Loucy (cell line): ENCODE data around the gene NDC1.

Source experiments
- H2AFZ ChIP-seq: fragments of 200-600 bp; sonication (generic); 2 replicates; pipeline ENCODE4 v1.6.0; 2016; ENCODE audit warnings: antibody characterized with exemption, mild to moderate bottlenecking, low read length, moderate library complexity
- H3F3A ChIP-seq: fragments of 200-600 bp; 2 replicates; pipeline ENCODE4 v1.6.0; 2016; ENCODE audit warnings: antibody characterized with exemption, low read depth, mild to moderate bottlenecking
- H3K27me3 ChIP-seq: fragments of 200-600 bp; sonication (generic); 2 replicates; pipeline ENCODE4 v1.6.1; 2014; ENCODE audit warnings: low read length, mild to moderate bottlenecking; ENCODE audit not compliant: insufficient read depth, poor library complexity, severe bottlenecking
- H3K36me3 ChIP-seq: fragments of 200-600 bp; sonication (generic); 2 replicates; pipeline ENCODE4 v1.6.1; 2016; ENCODE audit warnings: low read length; ENCODE audit not compliant: insufficient read depth
- H3K4me1 ChIP-seq: fragments of 200-600 bp; sonication (generic); 2 replicates; pipeline ENCODE4 v1.5.1; 2014; ENCODE audit warnings: low read length, mild to moderate bottlenecking; ENCODE audit not compliant: insufficient read depth, poor library complexity, severe bottlenecking
- H3K4me2 ChIP-seq: fragments of 200-600 bp; sonication (generic); 2 replicates; pipeline ENCODE4 v1.6.0; 2014; ENCODE audit warnings: antibody characterized with exemption, low read length, low read depth, mild to moderate bottlenecking; ENCODE audit not compliant: poor library complexity, severe bottlenecking
- H3K4me3 ChIP-seq: fragments of 200-600 bp; sonication (generic); 2 replicates; pipeline ENCODE4 v1.5.1; 2014; ENCODE audit warnings: low read length, mild to moderate bottlenecking, mixed read lengths; ENCODE audit not compliant: poor library complexity, severe bottlenecking
- H3K79me2 ChIP-seq: fragments of 200-600 bp; sonication (generic); 2 replicates; pipeline ENCODE4 v1.6.1; 2014; ENCODE audit warnings: low read length; ENCODE audit not compliant: insufficient read depth
- H3K9ac ChIP-seq: fragments of 200-600 bp; sonication (generic); 2 replicates; pipeline ENCODE4 v1.6.0; 2014; ENCODE audit warnings: mild to moderate bottlenecking, low read depth, low read length, moderate library complexity; ENCODE audit not compliant: poor library complexity, severe bottlenecking
- H3K9me2 ChIP-seq: fragments of 200-600 bp; sonication (generic); replicated peaks from 2 replicates; pipeline ENCODE4 v1.6.1; 2016; ENCODE audit warnings: low read depth, low read length, mixed read lengths
- H3K9me3 ChIP-seq: fragments of 200-600 bp; sonication (generic); 2 replicates; pipeline ENCODE4 v1.6.1; 2014; ENCODE audit warnings: mild to moderate bottlenecking, antibody characterized with exemption, low read length, low read depth; ENCODE audit not compliant: insufficient read depth
- H4K20me1 ChIP-seq: fragments of 200-600 bp; sonication (generic); 2 replicates; pipeline ENCODE4 v1.6.0; 2014; ENCODE audit warnings: antibody characterized with exemption, low read length, mild to moderate bottlenecking; ENCODE audit not compliant: insufficient read depth, poor library complexity, severe bottlenecking
- CTCF ChIP-seq: fragments of 200-600 bp; sonication (generic); conservative IDR thresholded peaks from 2 replicates; pipeline ENCODE4 v1.5.1; 2014; ENCODE audit warnings: mild to moderate bottlenecking, antibody characterized with exemption, low read length
- EZH2phosphoT487 ChIP-seq: fragments of 200-600 bp; IDR thresholded peaks from 2 replicates; pipeline ENCODE4 v1.6.1; 2018; ENCODE audit warnings: antibody characterized with exemption, mild to moderate bottlenecking, moderate library complexity, borderline replicate concordance

The NDC1 gene

GRCh38 chr1:53871773-53872484 lies 33.8 kb upstream of the NDC1 start:
- peaks cover 17% of the 10 kb centered on the region; the same call in 1 of the 2 replicates for H3K36me3 ChIP-seq

GRCh38 chr1:53871221-53871620 lies 33.1 kb upstream of the NDC1 start:
- no peaks in the 10 kb centered on the region for H3K79me2 ChIP-seq
- no peaks in the 10 kb centered on the region for H3K9me3 ChIP-seq
- no peak overlapping the region for H3K9ac ChIP-seq
- H3F3A ChIP-seq, result no peaks in the 10 kb centered on the region
- no peaks in the 10 kb centered on the region for H3K27me3 ChIP-seq
- H4K20me1 ChIP-seq, result no peaks in the 10 kb centered on the region
- H3K4me1 ChIP-seq, result no peaks in the 10 kb centered on the region
- no peak overlapping the region for H3K4me3 ChIP-seq
- H2AFZ ChIP-seq, result no peak overlapping the region
- no peaks in the 10 kb centered on the region for H3K9me2 ChIP-seq
- H3K36me3 ChIP-seq, result peaks cover 16% of the 10 kb centered on the region; the same call in 1 of the 2 replicates
- TF ChIP-seq CTCF, result no peak
- no peak for TF ChIP-seq EZH2phosphoT487
- no peak overlapping the region for H3K4me2 ChIP-seq

More at GRCh38 chr1:53871773-53872484, 33.8 kb upstream of the NDC1 start:
- no peak for TF ChIP-seq CTCF
- no peak for TF ChIP-seq EZH2phosphoT487
- no peaks in the 10 kb centered on the region for H4K20me1 ChIP-seq
- no peak overlapping the region for H3K9ac ChIP-seq
- no peaks in the 10 kb centered on the region for H3K79me2 ChIP-seq
- no peaks in the 10 kb centered on the region for H3F3A ChIP-seq
- H3K4me2 ChIP-seq, result no peak overlapping the region
- no peaks in the 10 kb centered on the region for H3K9me2 ChIP-seq
- no peaks in the 10 kb centered on the region for H3K27me3 ChIP-seq
- H3K4me1 ChIP-seq, result no peaks in the 10 kb centered on the region
- no peak overlapping the region for H2AFZ ChIP-seq
- no peak overlapping the region for H3K4me3 ChIP-seq
- no peaks in the 10 kb centered on the region for H3K9me3 ChIP-seq

- H3K4me3 ChIP-seq, result no peak overlapping the region
Observed at GRCh38 chr1:53869454-53870117, 31.5 kb upstream of the NDC1 start.

More at GRCh38 chr1:53869454-53870117, 31.5 kb upstream of the NDC1 start:
- TF ChIP-seq CTCF (no peak), EZH2phosphoT487 (no peak)
- no peaks in the 10 kb centered on the region for H4K20me1 ChIP-seq
- no peaks in the 10 kb centered on the region for H3K79me2 ChIP-seq
- H3K9me3 ChIP-seq, result no peaks in the 10 kb centered on the region
- H3K4me2 ChIP-seq, result no peak overlapping the region
- H3K9me2 ChIP-seq, result no peaks in the 10 kb centered on the region
- H3K36me3 ChIP-seq, result peaks cover 19% of the 10 kb centered on the region; the same call in 1 of the 2 replicates
- H2AFZ ChIP-seq, result no peak overlapping the region
- no peaks in the 10 kb centered on the region for H3K27me3 ChIP-seq
- H3K9ac ChIP-seq, result no peak overlapping the region
- H3F3A ChIP-seq, result no peaks in the 10 kb centered on the region
- H3K4me1 ChIP-seq, result no peaks in the 10 kb centered on the region
